GM23338 (cell line): ENCODE data around the gene ATCAY. TPM values are rescaled to one million over a fixed set of nuclear protein-coding genes. Genes with fewer than 3 reads are reported as not detected.

Experiments
- ATAC-seq: fragments of 200-7000 bp; cut with Tn5 transposase; 3 replicates; pipeline ENCODE4 v1.9.1; 2020
- DNase-seq: peaks from one replicate; pipeline ENCODE4 v3.0.0-alpha.2; 2015; ENCODE audit warnings: low spot score
- H2AFZ ChIP-seq: fragments of 200-600 bp; sonication (generic); 2 replicates; pipeline ENCODE4 v1.8.0; 2016; ENCODE audit warnings: antibody characterized with exemption, mild to moderate bottlenecking, moderate library complexity
- H3F3A ChIP-seq: fragments of 200-600 bp; sonication (generic); replicated peaks from 2 replicates; pipeline ENCODE4 v1.8.0; 2017; ENCODE audit warnings: antibody characterized with exemption, mixed run types, low read depth
- H3K27ac ChIP-seq: fragments of 200-600 bp; sonication (generic); 2 replicates; pipeline ENCODE4 v1.6.1; 2016; ENCODE audit warnings: low read depth
- H3K27me3 ChIP-seq: fragments of 200-600 bp; sonication (generic); 2 replicates; pipeline ENCODE4 v1.8.0; 2016; ENCODE audit warnings: mild to moderate bottlenecking, mixed run types, moderate library complexity; ENCODE audit not compliant: insufficient read depth
- H3K36me3 ChIP-seq: fragments of 200-600 bp; sonication (generic); 2 replicates; pipeline ENCODE4 v1.8.0; 2016; ENCODE audit warnings: mild to moderate bottlenecking; ENCODE audit not compliant: insufficient read depth
- H3K4me1 ChIP-seq: fragments of 200-600 bp; sonication (generic); 2 replicates; pipeline ENCODE4 v1.8.0; 2016; ENCODE audit warnings: mild to moderate bottlenecking, moderate library complexity; ENCODE audit not compliant: insufficient read depth
- H3K4me2 ChIP-seq: fragments of 200-600 bp; sonication (generic); 2 replicates; pipeline ENCODE4 v1.7.1; 2017; ENCODE audit warnings: mixed run types
- H3K4me3 ChIP-seq: fragments of 200-600 bp; sonication (generic); 2 replicates; pipeline ENCODE4 v1.6.1; 2016; ENCODE audit warnings: mixed run types
- H3K79me2 ChIP-seq: fragments of 200-600 bp; sonication (generic); replicated peaks from 2 replicates; pipeline ENCODE4 v1.8.0; 2017; ENCODE audit warnings: mild to moderate bottlenecking; ENCODE audit not compliant: insufficient read depth
- H3K9me2 ChIP-seq: fragments of 200-600 bp; sonication (generic); 2 replicates; pipeline ENCODE4 v1.8.0; 2017; ENCODE audit not compliant: insufficient read depth
- H4K20me1 ChIP-seq: fragments of 200-600 bp; sonication (generic); replicated peaks from 2 replicates; pipeline ENCODE4 v1.8.0; 2017; ENCODE audit warnings: mild to moderate bottlenecking; ENCODE audit not compliant: insufficient read depth
- H3K27ac Mint-ChIP-seq: 2 replicates; pipeline ENCODE4 v1.8.0; 2020; ENCODE audit warnings: inconsistent platforms, mild to moderate bottlenecking, moderate library complexity, mixed read lengths
- H3K27me3 Mint-ChIP-seq: 3 replicates; pipeline ENCODE4 v1.8.0; 2022; ENCODE audit warnings: low read depth, mild to moderate bottlenecking, moderate library complexity, mixed read lengths, inconsistent platforms; ENCODE audit not compliant: insufficient read depth, poor library complexity
- H3K36me3 Mint-ChIP-seq: 3 replicates; pipeline ENCODE4 v1.8.0; 2021; ENCODE audit warnings: low read depth, mild to moderate bottlenecking, inconsistent platforms, moderate library complexity, mixed read lengths
- H3K4me1 Mint-ChIP-seq: 3 replicates; pipeline ENCODE4 v1.8.0; 2020; ENCODE audit warnings: mild to moderate bottlenecking, inconsistent platforms, mixed read lengths
- H3K4me3 Mint-ChIP-seq: 3 replicates; pipeline ENCODE4 v1.8.0; 2021; ENCODE audit warnings: moderate library complexity, mild to moderate bottlenecking, inconsistent platforms, mixed read lengths
- H3K9me3 Mint-ChIP-seq: 3 replicates; pipeline ENCODE4 v1.8.0; 2020; ENCODE audit warnings: moderate library complexity, mild to moderate bottlenecking, inconsistent platforms, mixed read lengths
- CREB1 ChIP-seq: fragments of 250-450 bp; sonication (Bioruptor Pico); IDR thresholded peaks from 2 replicates; pipeline ENCODE4 v1.5.0; 2020; ENCODE audit warnings: low read depth, mild to moderate bottlenecking, moderate library complexity
- CTCF ChIP-seq, 2 experiments: fragments of 200-600 bp in 1 of 2; sonication (generic) in 1 of 2; conservative IDR thresholded peaks; 2 replicates each; pipeline versions ENCODE4 v1.5.1 to v1.6.1; 2016 to 2017; ENCODE audit warnings: antibody characterized with exemption in 2 of 2, low read depth in 2 of 2, mild to moderate bottlenecking in 2 of 2, moderate library complexity in 1 of 2
- EZH2 ChIP-seq: fragments of 200-600 bp; sonication (generic); IDR thresholded peaks from one replicate; pipeline ENCODE4 v1.8.0; 2017; ENCODE audit warnings: antibody characterized with exemption, mild to moderate bottlenecking, low read depth; ENCODE audit not compliant: unreplicated experiment
- STAT1 ChIP-seq: IDR thresholded peaks from one replicate; pipeline ENCODE4 v1.6.1; 2016; ENCODE audit warnings: antibody characterized with exemption; ENCODE audit not compliant: unreplicated experiment
- ZNF462 ChIP-seq: fragments of 250-450 bp; sonication (Bioruptor Pico); IDR thresholded peaks from 2 replicates; pipeline ENCODE4 v1.5.0; 2020; ENCODE audit warnings: mild to moderate bottlenecking, moderate library complexity
- polyA plus RNA-seq: library from polyadenylated mRNA; unstranded; fragments of >200 nt; fragmentation: Nextera tagmentation; extraction: Ambion mirVana; gene quantifications from 2 replicates; pipeline ENCODE4 v1.2.1, GENCODE V29; 2016
- total RNA-seq: library from RNA; depleted of rRNA; stranded (reverse); fragments of >200 nt; shearing (Covaris generic); gene quantifications from 2 replicates; pipeline ENCODE4 v1.2.3, GENCODE V29; 2014

ATCAY gene
- total and polyA plus RNA-seq, 2 experiments from 2014 or later: 16.9 to 45.7 TPM

GRCh38 chr19:3842948-3843347 is 37.5 kb upstream of the ATCAY start (continued):
- no peak for TF ChIP-seq ZNF462 (CRISPR knock-in tag)

GRCh38 chr19:3844596-3844995 is 35.9 kb upstream of the ATCAY start:
- DNase-seq (no peak), ATAC-seq (no peak)
- H3K27ac ChIP-seq: no peak overlapping the region
- H3K9me2 ChIP-seq: no peaks in the 10 kb centered on the region
- Mint-ChIP-seq H3K4me3 (no peak overlapping the region), H3K9me3 (peaks cover 3% of the 10 kb centered on the region; the same call in 2 of the 3 replicates), H3K27me3 (peaks cover 8% of the 10 kb centered on the region), H3K36me3 (peaks cover 8% of the 10 kb centered on the region; the same call in 2 of the 3 replicates), H3K4me1 (no peaks in the 10 kb centered on the region), H3K27ac (no peak overlapping the region)
- no peak overlapping the region for H3K4me2 ChIP-seq
- no peak overlapping the region for H3K4me3 ChIP-seq
- H3K79me2 ChIP-seq: no peaks in the 10 kb centered on the region
- no peak overlapping the region for H2AFZ ChIP-seq
- no peaks in the 10 kb centered on the region for H3K27me3 ChIP-seq
- no peaks in the 10 kb centered on the region for H3K36me3 ChIP-seq
- H3F3A ChIP-seq: no peaks in the 10 kb centered on the region
- H4K20me1 ChIP-seq: no peaks in the 10 kb centered on the region
- H3K4me1 ChIP-seq: no peaks in the 10 kb centered on the region
- TF ChIP-seq STAT1 (no peak), CREB1 (CRISPR knock-in tag) (no peak)

GRCh38 chr19:3849092-3849491 is 31.4 kb upstream of the ATCAY start:
- H3K36me3 ChIP-seq: 0 out of 2 replicates have a peak, but pooled peaks cover 4% of the 10 kb centered on the region
- no peaks in the 10 kb centered on the region for H3K4me1 ChIP-seq
- no peaks in the 10 kb centered on the region for H4K20me1 ChIP-seq
- peak; percentile 84 for DNase-seq
- no peak overlapping the region for H3K4me3 ChIP-seq
- no peaks in the 10 kb centered on the region for H3K27me3 ChIP-seq
- no peak overlapping the region for H3K4me3 Mint-ChIP-seq
- no peaks in the 10 kb centered on the region for H3K9me2 ChIP-seq
- no peaks in the 10 kb centered on the region for H3F3A ChIP-seq
- no peaks in the 10 kb centered on the region for H3K79me2 ChIP-seq
- peaks cover 42% of the 10 kb centered on the region for H3K9me3 Mint-ChIP-seq
- peaks cover 48% of the 10 kb centered on the region for H3K36me3 Mint-ChIP-seq
- no peak overlapping the region for H3K27ac Mint-ChIP-seq
- ATAC-seq: peak; percentile 94
- no peak overlapping the region for H3K27ac ChIP-seq
- no peak overlapping the region for H3K4me2 ChIP-seq
- peaks cover 13% of the 10 kb centered on the region for H3K27me3 Mint-ChIP-seq
- no peaks in the 10 kb centered on the region for H3K4me1 Mint-ChIP-seq
- no peak overlapping the region for H2AFZ ChIP-seq
- no peak for TF ChIP-seq EZH2
- peak; percentile 71 to 92 for TF ChIP-seq CTCF (conservative IDR thresholded peaks at IDR 0.05; ENCODE audit: low read depth in 2 of 2)
